ENCODE results near the gene TXNRD3. TPM values are rescaled to one million over a fixed set of nuclear protein-coding genes. Genes with fewer than 3 reads are reported as not detected.
A peak's percentile ranks its signal among the peaks of the same experiment; 100 is the strongest.

The TXNRD3 gene
- total RNA-seq, 1 experiment from 2014 or later, result 17.0 TPM

- CTCF ChIA-PET, result interaction anchor here (0.6 to 1.7 kb wide), 2 partner anchors 11 to 247 kb away, joined by 3 read pairs; no protein-coding TSS in a partner anchor
- Mint-ChIP-seq H3K36me3 (ENCODE audit: insufficient read depth, unreplicated experiment) (peaks cover 4% of the 10 kb centered on the region), H3K4me3 (ENCODE audit: low read depth, unreplicated experiment) (no peak overlapping the region), H3K9me3 (ENCODE audit: low read depth, unreplicated experiment) (peaks cover 3% of the 10 kb centered on the region), H3K27me3 (ENCODE audit: unreplicated experiment) (no peaks in the 10 kb centered on the region), H3K4me1 (ENCODE audit: low read depth, unreplicated experiment) (peaks cover 71% of the 10 kb centered on the region), H3K27ac (ENCODE audit: unreplicated experiment) (no peak overlapping the region)
- BruUV-seq (replicated peaks), result no TSS peak
- DNase-seq, result no peak
- no peak for TF ChIP-seq CTCF (IDR thresholded peaks at IDR 0.05; ENCODE audit: unreplicated experiment)
- intact Hi-C loops (cut with micrococcal nuclease; ENCODE audit: unreplicated experiment), result no loop called here
Measured at GRCh38 chr3:126618021-126618420, 36.9 kb downstream of the TXNRD3 start.

- H3K4me1 Mint-ChIP-seq (ENCODE audit: low read depth, unreplicated experiment), result peaks cover 70% of the 10 kb centered on the region
- CTCF ChIA-PET, result interaction anchor here (1.7 kb wide), 1 partner anchor 10 kb away, joined by 3 read pairs; no protein-coding TSS in a partner anchor
- H3K9me3 Mint-ChIP-seq (ENCODE audit: low read depth, unreplicated experiment), result peaks cover 3% of the 10 kb centered on the region
- no peak for DNase-seq
- no peaks in the 10 kb centered on the region for H3K27me3 Mint-ChIP-seq (ENCODE audit: unreplicated experiment)
- no peak for TF ChIP-seq CTCF (IDR thresholded peaks at IDR 0.05; ENCODE audit: unreplicated experiment)
- H3K27ac Mint-ChIP-seq (ENCODE audit: unreplicated experiment), result peak overlapping the region; percentile 58
- H3K36me3 Mint-ChIP-seq (ENCODE audit: insufficient read depth, unreplicated experiment), result peaks cover 4% of the 10 kb centered on the region
- BruUV-seq (replicated peaks), result no TSS peak
- intact Hi-C loops (cut with micrococcal nuclease; ENCODE audit: unreplicated experiment), result loop anchor here (1.0 kb wide), 1 partner anchor 93 kb away; the partner anchor contains the start of gene CHST13
- peak overlapping the region; percentile 5 for H3K4me3 Mint-ChIP-seq (ENCODE audit: low read depth, unreplicated experiment)
Measured at GRCh38 chr3:126617571-126617970, 37.4 kb downstream of the TXNRD3 start.

GRCh38 chr3:126616931-126617330, 38.0 kb downstream of the TXNRD3 start:
- Mint-ChIP-seq H3K4me3 (ENCODE audit: low read depth, unreplicated experiment) (peak overlapping the region; percentile 5), H3K27ac (ENCODE audit: unreplicated experiment) (peak overlapping the region; percentile 58), H3K9me3 (ENCODE audit: low read depth, unreplicated experiment) (peaks cover 3% of the 10 kb centered on the region), H3K4me1 (ENCODE audit: low read depth, unreplicated experiment) (peaks cover 64% of the 10 kb centered on the region), H3K36me3 (ENCODE audit: insufficient read depth, unreplicated experiment) (peaks cover 4% of the 10 kb centered on the region), H3K27me3 (ENCODE audit: unreplicated experiment) (no peaks in the 10 kb centered on the region)
- no peak for TF ChIP-seq CTCF (IDR thresholded peaks at IDR 0.05; ENCODE audit: unreplicated experiment)
- CTCF ChIA-PET, result no interaction called here
- no TSS peak for BruUV-seq (replicated peaks)
- DNase-seq, result peak; percentile 49
- intact Hi-C loops (cut with micrococcal nuclease; ENCODE audit: unreplicated experiment), result loop anchor here (1.0 kb wide), 1 partner anchor 93 kb away; the partner anchor contains the start of gene CHST13

GRCh38 chr3:126613479-126614188, 41.3 kb downstream of the TXNRD3 start:
- TF ChIP-seq CTCF (IDR thresholded peaks at IDR 0.05; ENCODE audit: unreplicated experiment), result no peak
- CTCF ChIA-PET, result no interaction called here
- Mint-ChIP-seq H3K4me1 (ENCODE audit: low read depth, unreplicated experiment) (peaks cover 39% of the 10 kb centered on the region), H3K36me3 (ENCODE audit: insufficient read depth, unreplicated experiment) (peaks cover 3% of the 10 kb centered on the region), H3K27me3 (ENCODE audit: unreplicated experiment) (no peaks in the 10 kb centered on the region), H3K9me3 (ENCODE audit: low read depth, unreplicated experiment) (peaks cover 3% of the 10 kb centered on the region), H3K4me3 (ENCODE audit: low read depth, unreplicated experiment) (no peak overlapping the region), H3K27ac (ENCODE audit: unreplicated experiment) (no peak overlapping the region)
- intact Hi-C loops (cut with micrococcal nuclease; ENCODE audit: unreplicated experiment), result no loop called here
- DNase-seq, result no peak
- BruUV-seq (replicated peaks), result no TSS peak
